HuH-7 (cell line): ENCODE results near the gene TIPRL.
"Not testable (repeated sequence)": the region's sequence is repeated elsewhere in the genome, so short reads cannot be mapped to it uniquely, and the experiment has no call there.

Experiments
- DNase-seq: peaks from one replicate; pipeline ENCODE4 v3.0.0; 2011; ENCODE audit warnings: low spot score

Gene TIPRL

GRCh38 chr1:168159251-168159650, 19.5 kb upstream of the TIPRL start:
- no peak for DNase-seq

DNA sequence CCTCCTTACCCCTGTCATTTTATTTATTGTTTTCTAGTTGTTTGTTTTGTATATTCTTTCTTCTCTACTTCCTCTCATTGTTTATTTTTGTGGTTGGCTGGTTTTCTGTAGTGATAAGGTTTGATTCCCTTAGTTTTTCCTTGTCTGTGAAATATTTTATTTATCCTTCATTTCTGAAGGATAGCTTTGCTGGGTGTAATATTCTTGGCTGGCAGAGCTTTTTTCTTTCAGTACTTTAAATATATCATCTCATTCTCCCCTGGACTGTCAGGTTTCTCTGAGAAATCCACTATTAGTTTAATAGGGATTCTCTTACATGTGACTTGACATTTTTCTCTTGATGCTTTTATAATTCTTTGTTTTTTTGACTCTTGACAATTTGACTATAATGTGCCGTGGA, 18.8 kb upstream of the TIPRL start:
- DNase-seq = no peak

DNA sequence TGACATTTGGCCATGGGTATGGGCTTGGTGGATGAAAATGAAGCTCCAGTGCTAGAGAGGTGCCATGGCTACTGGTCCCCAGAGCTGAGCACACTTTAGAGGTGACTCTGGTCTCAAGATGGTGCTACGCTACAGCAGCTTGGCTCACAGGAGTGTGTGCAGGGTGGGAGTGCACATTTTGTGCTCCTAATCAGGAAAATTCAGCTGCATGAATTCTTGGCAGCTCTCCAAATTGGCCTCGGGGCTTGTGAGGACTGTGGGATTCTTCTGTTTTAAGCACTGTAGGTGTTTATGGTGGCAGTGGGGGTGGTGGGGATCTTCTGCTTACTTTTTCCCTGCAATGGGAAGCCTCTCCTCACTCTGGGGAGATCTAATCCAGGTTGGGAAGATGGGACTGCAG, 17.3 kb upstream of the TIPRL start:
- no peak for DNase-seq

DNA sequence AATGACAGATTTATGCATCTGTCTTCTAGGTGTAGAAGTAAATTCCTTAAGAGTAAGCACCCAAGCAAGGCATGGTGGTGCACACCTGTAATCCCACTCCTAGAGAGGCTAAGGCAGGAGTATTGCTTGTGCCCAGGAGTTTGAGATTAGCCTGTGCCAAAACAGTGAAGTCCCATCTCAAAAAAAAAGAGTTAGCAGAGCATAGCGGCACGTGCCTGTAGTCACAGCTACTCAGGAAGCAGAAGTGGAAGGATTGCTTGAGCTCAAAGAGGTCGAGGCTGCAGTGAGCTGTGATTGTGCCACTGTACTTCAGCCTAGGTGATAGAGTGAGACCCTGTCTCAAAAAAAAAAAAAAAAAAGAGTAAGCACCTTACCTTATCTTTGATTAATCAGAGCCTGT, 15.1 kb upstream of the TIPRL start:
- DNase-seq = no peak

- DNase-seq = no peak
Measured at GRCh38 chr1:168164771-168165170, 14.0 kb upstream of the TIPRL start.

GRCh38 chr1:168167806-168168205, 11.0 kb upstream of the TIPRL start:
- DNase-seq = no peak

- no peak for DNase-seq
Measured at GRCh38 chr1:168170564-168171508, 7.9 kb upstream of the TIPRL start.

DNA sequence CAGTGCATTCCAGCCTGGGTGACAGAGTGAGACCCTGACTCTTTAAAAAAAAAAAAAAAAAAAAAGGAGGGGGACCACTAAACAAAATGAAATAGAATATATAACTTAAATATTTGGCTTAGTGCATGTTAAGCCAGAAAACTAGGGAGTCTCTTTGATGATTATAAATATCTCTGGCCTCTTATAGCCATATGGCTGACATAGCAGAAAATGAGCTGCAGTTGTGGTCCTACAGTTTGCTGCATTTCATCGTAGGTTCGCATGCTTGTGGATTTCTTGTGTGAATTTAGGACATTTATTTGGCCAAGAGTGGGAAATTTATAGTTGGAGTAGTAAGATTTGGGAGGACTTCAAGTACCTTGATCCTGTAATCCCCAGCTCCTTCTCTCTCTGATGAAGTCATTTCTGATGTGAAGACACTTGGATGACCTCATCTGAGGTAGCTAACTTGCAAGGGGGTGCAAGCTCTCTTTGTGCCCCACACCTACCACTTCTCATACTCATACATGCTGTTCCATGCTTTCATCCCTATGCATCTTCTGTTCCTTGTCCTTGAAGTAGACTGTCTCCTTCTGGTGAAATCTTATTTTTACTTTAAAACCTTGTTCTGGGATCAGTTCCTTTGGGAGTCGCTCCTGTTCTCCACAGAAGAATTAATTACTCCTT, 6.4 kb upstream of the TIPRL start:
- DNase-seq = no peak

DNA sequence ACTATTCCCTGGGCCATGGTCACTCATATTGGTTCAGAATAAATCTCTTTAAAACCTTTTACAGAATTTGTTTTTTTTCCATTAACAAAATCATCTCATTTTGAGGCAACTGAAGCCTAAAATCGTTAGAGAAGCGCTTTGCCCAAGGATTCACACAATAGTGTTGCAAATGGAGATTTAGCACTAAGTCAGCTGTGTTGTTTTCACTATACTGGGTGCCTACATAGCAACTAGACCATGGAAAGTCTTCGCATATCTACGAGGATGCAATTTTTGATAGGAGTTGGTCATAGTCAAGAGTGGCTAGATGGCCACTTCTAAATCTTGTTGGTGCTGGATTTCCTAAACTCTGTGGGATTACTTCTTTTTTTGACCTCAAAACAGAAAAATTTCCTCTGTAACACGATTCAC, 530 bp upstream of the TIPRL start:
- DNase-seq = no peak

DNA sequence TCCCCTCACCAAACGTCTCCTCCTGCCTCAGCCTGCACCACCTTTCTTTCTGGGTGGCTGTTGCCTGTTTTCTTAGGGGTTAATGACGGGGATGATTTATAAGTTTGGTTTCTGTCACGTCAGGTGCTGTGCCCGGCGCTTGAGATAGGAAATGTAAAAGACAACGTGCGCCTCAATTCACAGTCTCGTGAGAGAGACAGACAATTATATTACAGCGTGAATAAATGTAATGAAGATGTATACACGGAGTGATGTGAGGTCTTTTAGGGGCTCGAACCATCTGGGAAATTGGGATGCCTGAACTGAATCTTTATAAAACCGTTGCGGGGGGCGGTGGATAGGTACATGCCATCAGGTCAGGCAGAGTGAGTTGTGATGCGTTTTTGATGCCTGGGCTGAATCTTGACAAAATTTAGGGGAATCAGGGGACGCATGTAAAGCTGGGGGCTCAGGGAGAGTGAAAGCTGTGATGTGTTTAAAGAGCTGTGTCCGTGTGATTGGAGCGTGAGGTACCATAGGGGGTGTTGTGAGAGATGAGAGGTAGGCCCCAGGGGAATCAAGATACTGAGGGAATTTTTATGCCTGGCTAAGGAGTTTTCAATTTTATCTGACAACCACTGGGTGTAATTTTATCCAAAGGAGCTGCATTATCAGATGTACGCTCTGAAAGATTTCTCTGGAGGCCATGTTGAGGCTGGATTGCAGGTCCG, 831 bp downstream of the TIPRL start:
- DNase-seq = no peak

- no peak for DNase-seq
Measured at GRCh38 chr1:168180148-168180524, 1.4 kb downstream of the TIPRL start.

DNA sequence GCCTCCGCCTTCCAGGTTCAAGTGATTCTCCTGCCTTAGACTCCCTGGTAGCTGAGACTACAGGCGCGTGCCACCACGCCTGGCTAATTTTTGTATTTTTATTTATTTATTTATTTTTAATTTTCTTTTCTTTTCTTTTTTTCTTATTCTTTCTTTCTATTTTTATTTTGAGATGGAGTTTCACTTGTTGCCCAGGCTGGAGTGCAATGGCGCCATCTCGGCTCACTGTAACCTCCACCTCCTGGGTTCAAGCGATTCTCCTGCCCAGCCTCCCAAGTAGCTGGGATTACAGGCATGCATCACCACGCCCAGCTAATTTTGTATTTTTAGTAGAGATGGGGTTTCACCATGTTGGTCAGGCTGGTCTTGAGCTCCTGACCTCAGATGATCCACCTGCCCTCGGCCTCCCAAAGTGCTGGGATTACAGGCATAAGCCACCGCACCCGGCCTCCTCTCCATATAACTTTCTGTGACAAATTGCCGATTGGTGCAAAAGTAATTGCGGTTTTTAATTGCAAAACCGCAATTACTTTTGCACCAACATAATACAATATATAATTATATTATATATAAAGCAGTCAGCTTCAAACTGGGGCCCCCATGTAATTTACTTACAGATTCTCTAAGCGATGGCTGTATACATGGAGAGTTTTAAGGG, 2.4 kb downstream of the TIPRL start:
- not testable (repeated sequence) for DNase-seq

DNA sequence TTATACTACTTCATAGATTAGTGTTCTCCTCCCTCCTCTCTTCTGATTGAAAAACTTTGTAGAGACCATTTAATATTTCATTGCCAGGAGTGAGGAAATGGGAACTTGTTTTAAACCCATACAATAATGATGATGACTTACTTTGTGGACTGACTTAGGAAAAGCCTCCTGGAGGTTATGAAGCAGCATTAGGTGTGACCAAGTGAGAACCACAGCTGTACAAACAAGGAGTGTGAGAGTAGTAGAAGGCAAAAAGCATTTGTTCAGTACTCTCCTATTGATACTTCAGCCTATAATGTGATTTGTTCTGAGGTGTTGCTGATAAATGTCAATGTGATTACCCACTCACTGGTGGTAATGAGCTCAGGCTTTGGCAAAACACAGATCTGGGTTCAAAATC, 8.4 kb downstream of the TIPRL start:
- no peak for DNase-seq

DNA sequence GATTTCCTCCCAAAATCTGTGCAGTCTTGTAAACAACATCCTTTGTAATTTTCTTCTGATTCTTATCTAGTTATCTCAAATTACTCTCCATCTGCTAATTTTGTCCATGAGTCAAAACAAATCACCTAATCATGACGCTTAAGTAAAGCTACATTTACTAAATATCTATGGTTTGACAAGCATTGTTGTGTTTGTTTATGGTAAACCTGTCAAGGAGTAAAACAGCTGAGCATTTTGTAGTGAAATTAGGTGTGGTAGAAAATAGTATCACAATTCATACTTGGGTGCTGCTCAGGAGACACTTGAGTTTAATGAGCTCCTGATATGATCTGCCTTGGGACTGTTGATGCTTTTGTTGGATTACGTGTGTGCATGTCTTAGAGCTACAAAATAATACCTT, 11.6 kb downstream of the TIPRL start:
- no peak for DNase-seq

GRCh38 chr1:168195199-168196135, 16.7 kb downstream of the TIPRL start:
- no peak for DNase-seq

- DNase-seq = no peak
Measured at GRCh38 chr1:168199056-168199455, 20.3 kb downstream of the TIPRL start.

DNA sequence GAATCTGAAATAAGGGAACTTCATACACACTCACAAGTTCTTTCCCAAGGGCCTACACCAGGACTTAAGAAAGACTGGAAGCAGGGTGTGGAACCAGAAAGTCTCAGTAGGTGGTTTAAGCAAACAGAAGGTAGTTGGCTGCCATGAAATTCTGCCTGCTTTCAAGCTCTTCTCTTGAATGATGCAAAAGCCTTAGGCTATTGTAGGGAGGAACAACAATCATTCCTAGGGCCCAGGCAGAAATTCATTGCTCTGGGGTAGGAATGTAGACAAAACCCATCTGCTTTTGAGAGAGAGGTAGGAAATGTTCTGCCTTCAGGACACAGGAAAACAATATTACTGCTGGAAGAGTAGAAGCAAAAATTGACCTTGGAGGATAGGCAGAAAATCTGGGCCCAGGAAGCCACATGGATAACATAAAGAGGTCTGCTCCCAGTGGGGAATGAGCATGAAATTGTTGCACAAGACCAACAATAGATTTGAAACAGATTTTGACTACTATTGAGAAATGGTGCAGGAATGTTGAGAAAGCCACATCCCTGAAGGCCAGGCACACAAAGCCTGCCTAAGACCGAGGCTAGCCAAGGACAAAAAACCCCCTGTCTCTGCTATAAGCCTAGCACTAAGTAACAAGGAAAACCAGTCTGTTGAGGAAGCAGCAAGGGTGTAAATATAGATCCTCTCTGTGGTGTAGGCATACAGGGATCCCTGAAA, 24.3 kb downstream of the TIPRL start:
- peak; percentile 61 for DNase-seq

GRCh38 chr1:168206111-168206510, 27.3 kb downstream of the TIPRL start:
- DNase-seq = no peak

- DNase-seq = not testable (repeated sequence)
Measured at GRCh38 chr1:168207673-168208072, 28.9 kb downstream of the TIPRL start.

- DNase-seq = no peak
Measured at GRCh38 chr1:168210312-168210711, 31.6 kb downstream of the TIPRL start.

DNA sequence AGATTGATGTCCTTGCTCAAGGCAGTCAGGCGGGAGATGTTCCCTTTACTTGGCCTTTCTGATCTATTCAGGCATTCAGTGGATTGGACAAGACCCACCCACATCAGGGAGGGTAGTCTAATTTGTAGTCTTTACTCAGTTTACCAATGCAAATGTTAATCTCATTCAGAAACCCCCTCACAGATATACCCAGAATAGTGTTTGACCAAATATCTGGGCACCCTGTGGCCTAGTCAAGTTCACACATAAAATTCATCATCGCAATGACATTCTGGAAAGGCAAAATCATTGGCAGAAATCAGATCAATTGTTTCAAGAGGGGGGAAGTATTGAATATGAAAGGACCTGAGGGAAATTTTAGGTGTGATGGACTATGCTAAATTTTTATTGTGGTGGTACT, 34.6 kb downstream of the TIPRL start:
- DNase-seq = no peak
